ENCODE data around the gene ZNF576. TPM values are rescaled to one million over a fixed set of nuclear protein-coding genes. Genes with fewer than 3 reads are reported as not detected.

Gene ZNF576
- total and polyA plus RNA-seq, 9 of the 15 experiments (the other 6 are each of a cell fraction or from before 2014, with no cell fraction given) = 6.8 to 18.2 (median 12.2) TPM

DNA sequence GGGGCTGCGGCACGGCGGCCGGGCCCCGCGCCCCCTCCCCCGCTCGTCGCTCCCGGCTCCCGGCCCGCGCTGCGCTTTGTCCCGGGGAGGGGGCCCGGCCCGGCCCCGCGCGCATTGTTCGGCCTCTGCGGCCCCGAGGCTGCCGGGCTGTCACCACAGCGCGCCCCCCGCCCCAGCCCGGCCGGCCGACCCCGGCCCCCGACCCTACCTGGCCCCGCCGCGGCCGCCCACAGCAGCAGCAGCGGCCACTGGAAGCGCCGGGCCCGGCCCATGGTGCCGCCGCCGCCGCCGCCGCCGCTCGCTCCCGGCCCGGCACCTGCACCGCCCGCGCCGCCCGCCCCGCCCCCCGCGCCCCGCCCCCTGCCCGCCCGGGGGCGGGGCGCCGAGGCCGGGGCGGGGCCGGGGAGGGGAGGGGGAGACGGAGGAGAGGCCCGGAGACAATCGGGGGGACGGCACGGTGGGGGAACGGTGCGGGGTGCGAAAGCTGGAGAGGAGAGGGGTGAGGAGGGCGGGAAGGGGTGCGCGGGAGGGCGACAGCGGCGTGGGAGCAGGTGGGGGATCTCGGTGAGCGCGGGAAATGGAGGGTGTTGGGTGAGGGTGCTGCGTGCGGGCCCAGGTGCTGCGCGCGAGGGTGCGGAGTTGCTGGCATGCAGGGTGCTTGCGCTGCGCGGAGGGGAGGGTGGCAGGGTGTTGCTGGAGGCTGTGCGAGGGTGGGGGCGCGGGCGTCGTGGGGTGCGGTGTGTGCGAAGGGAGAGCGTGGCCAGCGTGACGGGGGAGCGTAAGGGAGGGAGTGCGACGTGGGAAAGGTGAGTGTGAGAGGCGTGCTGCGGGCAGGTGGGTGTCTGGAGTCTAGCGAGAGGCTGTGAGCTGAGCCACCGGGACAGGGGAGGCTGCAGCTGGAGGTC is 43.4 kb downstream of the ZNF576 start, which contains the start of gene CADM4 (continued):
- TF ChIP-seq POLR2G (IDR thresholded peaks at IDR 0.05; ENCODE audit: low read depth, low read length) (0 out of 2 replicates have a peak, but pooled peaks have one; percentile 44), E2F3 (CRISPR knock-in tag; IDR thresholded peaks at IDR 0.05) (peak; percentile 54; the same call in 1 of the 2 replicates), ZC3H11A (IDR thresholded peaks at IDR 0.05; ENCODE audit: low read depth, low read length) (no peak), JUNB (CRISPR knock-in tag; conservative IDR thresholded peaks at IDR 0.05) (no peak), RBM39 (optimal IDR thresholded peaks at IDR 0.05; ENCODE audit: low read depth, low read length) (no peak), HLTF (IDR thresholded peaks at IDR 0.05) (peak; percentile 41; the same call in 1 of the 2 replicates), ZBTB33 (CRISPR knock-in tag; IDR thresholded peaks at IDR 0.05) (no peak), ZNF282 (CRISPR knock-in tag; IDR thresholded peaks at IDR 0.05) (peak; percentile 57; the same call in 1 of the 2 replicates), TCF15 (CRISPR knock-in tag; IDR thresholded peaks at IDR 0.05) (no peak), ELK3 (CRISPR knock-in tag; IDR thresholded peaks at IDR 0.05) (no peak), MTA1 (IDR thresholded peaks at IDR 0.05; ENCODE audit: borderline replicate concordance) (no peak), ZFX (CRISPR knock-in tag; IDR thresholded peaks at IDR 0.05) (0 out of 2 replicates have a peak, but pooled peaks have one; percentile 6), ZNF239 (CRISPR knock-in tag; IDR thresholded peaks at IDR 0.05) (no peak)
- TF ChIP-seq, protein P1, sequence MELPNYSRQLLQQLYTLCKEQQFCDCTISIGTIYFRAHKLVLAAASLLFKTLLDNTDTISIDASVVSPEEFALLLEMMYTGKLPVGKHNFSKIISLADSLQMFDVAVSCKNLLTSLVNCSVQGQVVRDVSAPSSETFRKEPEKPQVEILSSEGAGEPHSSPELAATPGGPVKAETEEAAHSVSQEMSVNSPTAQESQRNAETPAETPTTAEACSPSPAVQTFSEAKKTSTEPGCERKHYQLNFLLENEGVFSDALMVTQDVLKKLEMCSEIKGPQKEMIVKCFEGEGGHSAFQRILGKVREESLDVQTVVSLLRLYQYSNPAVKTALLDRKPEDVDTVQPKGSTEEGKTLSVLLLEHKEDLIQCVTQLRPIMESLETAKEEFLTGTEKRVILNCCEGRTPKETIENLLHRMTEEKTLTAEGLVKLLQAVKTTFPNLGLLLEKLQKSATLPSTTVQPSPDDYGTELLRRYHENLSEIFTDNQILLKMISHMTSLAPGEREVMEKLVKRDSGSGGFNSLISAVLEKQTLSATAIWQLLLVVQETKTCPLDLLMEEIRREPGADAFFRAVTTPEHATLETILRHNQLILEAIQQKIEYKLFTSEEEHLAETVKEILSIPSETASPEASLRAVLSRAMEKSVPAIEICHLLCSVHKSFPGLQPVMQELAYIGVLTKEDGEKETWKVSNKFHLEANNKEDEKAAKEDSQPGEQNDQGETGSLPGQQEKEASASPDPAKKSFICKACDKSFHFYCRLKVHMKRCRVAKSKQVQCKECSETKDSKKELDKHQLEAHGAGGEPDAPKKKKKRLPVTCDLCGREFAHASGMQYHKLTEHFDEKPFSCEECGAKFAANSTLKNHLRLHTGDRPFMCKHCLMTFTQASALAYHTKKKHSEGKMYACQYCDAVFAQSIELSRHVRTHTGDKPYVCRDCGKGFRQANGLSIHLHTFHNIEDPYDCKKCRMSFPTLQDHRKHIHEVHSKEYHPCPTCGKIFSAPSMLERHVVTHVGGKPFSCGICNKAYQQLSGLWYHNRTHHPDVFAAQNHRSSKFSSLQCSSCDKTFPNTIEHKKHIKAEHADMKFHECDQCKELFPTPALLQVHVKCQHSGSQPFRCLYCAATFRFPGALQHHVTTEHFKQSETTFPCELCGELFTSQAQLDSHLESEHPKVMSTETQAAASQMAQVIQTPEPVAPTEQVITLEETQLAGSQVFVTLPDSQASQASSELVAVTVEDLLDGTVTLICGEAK (IDR thresholded peaks at IDR 0.05) = 0 out of 2 replicates have a peak, but pooled peaks have one; percentile 33
- TF ChIP-seq, protein P1 (CRISPR knock-in tag; IDR thresholded peaks at IDR 0.05) = 0 out of 2 replicates have a peak, but pooled peaks have one; percentile 25
